AG08395 (cell line): ENCODE measurements around the gene MRPL28.
A peak's percentile ranks its signal among the peaks of the same experiment; 100 is the strongest.
"Not testable (repeated sequence)": the region's sequence is repeated elsewhere in the genome, so short reads cannot be mapped to it uniquely, and the experiment has no call there.

Experiments
- DNase-seq: peaks from one replicate; pipeline ENCODE4 v3.0.0; 2012; ENCODE audit warnings: mixed read lengths, low spot score

The MRPL28 gene

DNA sequence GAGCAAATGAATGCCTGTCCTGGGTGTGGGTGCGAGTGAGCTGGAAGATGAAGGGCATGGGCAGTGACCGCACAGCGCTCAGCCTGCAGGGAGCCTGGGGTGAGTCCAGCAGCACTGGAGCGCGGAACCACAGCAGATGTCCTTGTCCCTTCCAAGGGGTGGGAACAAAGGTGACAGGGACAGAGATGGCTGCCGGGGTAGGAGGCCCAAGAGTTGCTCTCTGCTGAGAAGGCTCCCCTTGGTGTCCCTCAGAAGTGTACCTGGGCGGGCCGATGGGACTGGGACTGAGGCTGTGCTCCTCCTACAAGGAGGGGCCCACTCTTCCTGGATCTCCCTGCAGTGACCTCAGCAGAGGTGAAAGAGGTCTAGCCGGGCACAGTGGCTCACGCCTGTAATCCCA, 19.0 kb upstream of the MRPL28 start:
- no peak for DNase-seq

GRCh38 chr16:387761-388666, 17.7 kb upstream of the MRPL28 start:
- not testable (repeated sequence) for DNase-seq

DNA sequence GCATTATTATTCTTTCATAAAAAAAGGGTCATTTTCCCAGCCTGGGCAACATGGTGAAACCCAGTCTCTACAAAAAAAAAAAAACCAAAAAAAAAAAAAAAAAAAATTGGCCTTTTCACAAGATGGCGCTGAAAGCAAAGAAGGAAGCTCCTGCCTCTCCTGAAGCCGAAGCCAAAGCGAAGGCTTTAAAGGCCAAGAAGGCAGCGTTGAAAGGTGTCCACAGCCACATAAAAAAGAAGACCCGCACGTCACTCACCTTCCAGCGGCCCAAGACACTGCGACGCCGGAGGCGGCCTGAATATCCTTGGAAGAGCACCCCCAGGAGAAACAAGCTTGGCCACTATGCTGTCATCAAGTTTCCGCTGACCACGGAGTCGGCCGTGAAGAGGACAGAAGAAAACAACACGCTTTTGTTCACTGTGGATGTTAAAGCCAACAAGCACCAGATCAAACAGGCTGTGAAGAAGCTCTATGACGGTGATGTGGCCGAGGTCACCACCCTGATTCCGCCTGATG, 16.4 kb upstream of the MRPL28 start:
- no peak for DNase-seq

GRCh38 chr16:383326-384051, 13.2 kb upstream of the MRPL28 start:
- DNase-seq, result no peak

DNA sequence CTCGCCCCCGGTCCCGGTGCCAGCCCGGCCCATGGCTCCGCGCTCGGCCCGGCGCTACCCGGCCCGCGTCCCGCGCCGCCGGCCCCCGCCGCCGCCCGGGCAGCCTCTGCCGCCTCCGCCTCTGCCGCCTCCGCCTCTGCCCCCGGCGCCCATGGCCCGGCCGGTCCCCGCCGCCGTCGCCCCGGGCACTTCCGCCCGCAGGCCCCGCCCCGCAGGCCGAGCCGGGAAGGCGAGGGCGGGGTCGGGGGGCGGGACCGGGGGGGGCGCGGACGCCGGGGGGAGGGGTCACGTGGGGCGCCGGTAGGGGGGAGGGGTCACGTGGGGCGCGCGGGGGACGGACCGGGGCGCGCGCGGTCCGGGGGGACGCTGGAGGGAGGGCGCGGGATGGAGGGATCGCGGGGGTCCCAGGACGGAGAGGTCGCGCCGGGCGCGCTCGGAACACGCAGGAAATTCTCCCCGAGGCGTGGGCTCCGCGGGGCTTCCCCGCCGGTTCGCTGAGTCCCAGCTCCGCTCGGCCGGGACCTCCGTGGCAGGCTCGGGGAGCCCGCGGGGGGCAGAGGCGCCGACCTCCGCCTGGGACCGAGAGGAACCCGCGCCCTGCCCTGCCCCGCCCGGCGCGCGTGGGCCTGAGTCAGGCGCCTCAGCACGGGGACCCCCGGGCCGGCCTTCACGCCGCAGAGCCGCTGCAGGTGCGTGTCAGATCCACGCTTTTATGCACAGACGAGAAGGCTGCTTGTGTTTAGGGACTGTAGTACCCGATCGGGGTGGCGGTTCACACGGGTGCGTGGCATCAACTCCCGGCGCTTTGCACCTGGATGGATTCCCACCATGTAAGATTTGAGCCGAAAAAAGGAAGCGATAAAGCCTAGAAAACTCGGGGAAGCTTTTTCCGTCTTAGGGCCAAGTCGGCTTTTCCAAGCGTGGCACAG, 11.7 kb upstream of the MRPL28 start, which contains the start of gene PGAP6:
TSS of gene PGAP6 (minus strand) at position 190 of the 929 bp plus-strand sequence. CDS start at position 33, 157 bp downstream.
- peak; percentile 94 for DNase-seq

- peak; percentile 24 for DNase-seq
These were observed 10.9 kb upstream of the MRPL28 start for GRCh38 chr16:381012-381788.

DNA sequence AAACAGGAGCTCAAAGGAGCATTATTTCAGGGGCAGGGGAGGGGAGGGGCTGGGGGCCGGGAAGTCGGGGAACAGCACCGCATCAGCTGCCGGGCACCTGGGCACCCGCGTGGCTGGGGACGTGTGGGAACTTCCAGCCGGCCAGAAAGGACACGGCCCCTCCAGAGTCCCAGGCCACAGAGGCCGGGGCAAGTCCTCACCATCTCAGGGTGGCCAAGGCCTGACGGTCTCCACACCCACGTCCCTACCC, 10.3 kb upstream of the MRPL28 start:
- DNase-seq, result no peak

DNA sequence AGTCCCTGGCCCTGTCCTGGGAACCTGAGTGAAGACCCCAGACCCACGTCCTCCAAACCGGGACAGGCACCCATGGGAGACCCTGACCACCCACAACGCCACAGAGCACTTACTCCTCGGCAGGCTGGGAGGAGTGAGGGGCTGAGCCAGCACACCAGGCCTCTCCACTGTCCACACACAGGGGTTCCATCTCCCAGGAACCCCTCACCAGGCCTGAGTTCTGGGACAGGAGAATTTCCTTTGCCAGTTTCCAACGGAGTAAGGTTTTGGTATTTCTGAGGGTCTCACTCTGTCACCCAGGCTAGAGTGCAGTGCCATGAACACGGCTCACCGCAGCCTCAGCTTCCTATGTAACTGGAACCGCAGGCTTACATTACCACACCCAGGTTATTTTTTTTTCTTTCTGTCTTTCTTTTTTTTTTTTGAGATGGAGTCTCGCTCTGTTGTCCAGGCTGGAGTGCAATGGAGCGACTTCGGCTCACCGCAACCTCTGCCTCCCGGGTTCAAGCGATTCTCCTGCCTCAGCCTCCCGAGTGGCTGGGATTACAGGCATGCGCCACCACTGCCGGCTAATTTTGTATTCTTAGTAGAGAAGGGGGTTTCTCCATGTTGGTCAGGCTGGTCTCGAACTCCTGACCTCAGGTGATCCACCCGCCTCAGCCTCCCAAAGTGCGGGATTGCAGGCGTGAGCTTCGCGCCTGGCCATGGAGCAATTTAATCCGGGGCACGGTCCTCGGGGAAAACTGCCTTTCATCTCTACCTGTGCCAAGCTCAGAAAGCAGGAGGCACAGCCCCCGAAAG, 9.8 kb upstream of the MRPL28 start:
- no peak for DNase-seq

DNA sequence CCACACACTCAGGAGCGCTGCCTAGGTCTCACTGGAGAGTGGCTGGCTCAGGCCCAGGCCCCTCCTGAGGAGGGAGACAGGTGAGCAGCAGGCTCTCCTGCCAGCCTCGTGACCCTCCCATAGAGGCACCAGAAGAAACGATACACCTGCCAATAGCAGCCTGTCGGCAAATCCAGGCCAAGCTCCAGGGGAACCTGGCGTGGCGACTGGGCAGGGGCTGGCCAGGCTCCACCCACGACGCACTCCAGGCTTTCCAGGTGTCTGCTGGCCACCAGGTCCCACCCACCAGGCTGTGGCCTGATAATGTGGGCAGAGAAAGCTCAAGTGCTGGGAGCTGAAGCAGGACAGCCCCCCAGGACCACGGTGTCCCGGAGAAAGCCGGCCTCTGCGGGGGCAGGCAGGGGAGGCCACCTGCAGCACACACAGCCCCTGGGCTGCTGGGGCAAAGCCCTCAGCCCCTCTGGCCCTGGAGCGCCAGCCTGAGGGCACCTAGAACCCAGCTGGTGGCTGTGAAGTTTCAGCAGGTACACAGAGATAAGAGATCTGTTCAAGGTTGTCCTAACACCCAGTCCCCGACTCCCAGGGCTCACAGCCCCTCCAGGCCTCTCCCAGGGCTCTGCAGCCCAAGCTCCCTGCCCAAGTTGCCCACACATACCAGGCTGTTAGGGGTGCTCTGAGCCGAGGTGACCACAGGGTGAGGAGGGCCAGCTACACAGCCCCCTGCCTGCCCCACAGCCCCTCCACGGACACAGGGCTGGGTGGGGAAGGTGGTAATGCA, 9.0 kb upstream of the MRPL28 start:
- DNase-seq, result no peak

DNA sequence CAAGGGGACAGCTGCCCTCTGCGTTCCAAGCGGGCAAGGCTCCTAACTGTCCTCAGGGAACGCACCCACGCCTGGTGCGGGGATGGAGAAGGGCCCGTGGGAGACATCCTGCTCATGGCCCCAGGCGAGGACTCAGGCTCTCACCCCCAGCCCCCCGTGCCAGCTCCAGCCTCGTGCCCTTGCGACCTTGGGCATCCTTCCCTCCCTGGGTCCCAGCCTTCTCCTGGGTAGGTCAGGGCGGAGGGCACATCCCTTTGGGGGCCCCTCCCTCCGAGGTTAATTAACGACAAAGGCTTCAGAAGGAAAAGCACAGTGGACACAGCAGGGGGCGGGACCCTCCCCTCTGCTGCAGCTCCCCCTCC, 8.5 kb upstream of the MRPL28 start:
- DNase-seq, result no peak

DNA sequence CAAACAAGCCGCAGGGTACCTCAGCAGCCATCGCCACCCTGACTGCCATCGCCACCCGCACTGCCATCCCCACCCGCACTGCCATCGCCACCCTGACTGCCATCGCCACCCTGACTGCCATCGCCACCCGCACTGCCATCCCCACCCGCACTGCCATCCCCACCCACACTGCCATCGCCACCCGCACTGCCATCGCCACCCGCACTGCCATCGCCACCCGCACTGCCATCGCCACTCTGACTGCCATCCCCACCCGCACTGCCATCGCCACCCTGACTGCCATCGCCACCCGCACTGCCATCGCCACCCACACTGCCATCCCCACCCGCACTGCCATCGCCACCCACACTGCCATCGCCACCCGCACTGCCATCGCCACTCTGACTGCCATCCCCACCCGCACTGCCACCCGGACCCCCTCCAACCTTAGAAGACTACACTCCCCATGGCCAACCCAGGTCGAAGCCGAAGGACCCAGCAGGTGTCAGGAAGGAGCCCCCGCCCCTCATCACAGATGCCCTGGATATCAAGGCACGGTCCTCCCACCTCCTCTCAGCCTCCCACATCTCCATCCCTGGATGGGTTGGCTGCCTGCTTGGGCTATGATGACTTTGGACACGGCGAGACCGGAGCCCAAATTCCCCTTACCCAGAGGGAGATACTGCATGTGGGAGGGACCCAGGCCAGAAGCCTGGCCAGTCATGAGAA, 7.9 kb upstream of the MRPL28 start:
- DNase-seq, result not testable (repeated sequence)

GRCh38 chr16:377419-377951, 7.1 kb upstream of the MRPL28 start:
- DNase-seq, result no peak

DNA sequence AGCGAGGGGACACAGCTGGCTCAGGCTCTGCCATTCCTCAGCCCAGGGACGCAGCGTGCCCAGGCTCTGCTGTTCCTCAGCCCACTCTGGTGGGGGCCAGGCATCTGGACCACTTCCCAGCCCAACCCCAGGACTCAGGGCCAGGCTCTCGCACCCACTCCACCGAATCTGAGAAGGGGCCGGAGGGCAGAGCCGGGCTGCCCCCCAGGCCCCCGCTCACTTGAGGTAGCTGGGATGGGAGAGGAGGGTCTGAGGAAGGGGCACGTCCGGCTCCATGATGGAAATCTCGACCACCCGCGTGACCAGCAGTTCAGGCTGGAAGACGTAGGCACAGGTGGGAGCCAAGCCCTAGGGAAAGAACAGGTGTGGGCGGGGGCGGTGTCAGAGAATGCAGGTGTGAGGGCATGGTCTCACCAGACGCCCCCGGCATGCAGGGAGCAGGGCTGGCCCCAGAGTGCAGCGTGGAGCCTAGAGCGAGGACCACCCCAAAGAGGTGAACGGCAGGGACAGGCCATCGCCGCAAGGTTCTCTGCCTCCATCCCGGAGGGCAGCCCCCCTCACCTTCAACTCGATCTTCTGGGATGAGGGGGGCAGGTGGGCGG, 6.6 kb upstream of the MRPL28 start:
- DNase-seq, result no peak

DNA sequence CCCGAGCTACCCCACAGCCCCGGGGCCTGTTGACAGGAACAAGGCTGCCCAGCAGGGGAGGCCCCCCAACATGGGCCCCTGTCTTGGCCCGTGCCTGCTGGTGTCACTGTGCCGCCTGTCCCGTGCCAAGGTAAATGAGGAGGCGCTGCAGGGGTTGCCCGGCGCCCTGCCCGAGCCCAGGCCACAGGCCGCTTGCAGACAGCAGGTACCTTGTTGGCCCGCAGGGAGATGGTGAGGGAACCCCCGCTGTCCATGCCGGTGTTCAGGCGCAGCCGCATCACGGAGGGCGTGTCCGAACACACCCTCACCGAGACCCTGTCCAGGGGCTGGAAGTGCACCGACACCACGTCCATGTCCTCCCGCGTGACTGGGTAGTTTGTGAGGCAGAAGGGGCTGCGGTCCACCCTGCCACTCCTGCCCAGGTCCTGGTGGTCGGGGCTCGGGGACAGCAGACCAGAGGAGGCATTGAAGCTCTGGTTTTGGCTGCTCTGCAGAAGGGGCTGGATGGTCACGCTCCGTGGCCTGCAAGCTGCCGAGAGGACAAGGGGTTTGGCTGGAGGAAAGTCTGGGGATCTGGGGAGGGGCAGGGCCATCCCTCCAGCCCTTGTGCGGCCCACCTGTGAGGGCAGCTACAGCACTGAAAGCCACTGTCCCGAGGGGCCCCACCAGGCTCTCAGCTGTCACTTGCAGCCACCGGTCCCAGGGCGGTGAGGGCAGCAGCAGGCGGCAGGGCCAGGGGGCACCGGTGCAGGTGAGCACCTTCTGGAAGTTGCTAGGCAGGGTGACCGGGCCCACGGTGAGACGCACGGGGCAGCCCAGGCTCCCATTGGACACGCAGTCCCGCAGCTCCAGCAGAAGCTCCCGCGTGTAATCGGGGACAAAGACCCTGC, 5.8 kb upstream of the MRPL28 start:
- no peak for DNase-seq

DNA sequence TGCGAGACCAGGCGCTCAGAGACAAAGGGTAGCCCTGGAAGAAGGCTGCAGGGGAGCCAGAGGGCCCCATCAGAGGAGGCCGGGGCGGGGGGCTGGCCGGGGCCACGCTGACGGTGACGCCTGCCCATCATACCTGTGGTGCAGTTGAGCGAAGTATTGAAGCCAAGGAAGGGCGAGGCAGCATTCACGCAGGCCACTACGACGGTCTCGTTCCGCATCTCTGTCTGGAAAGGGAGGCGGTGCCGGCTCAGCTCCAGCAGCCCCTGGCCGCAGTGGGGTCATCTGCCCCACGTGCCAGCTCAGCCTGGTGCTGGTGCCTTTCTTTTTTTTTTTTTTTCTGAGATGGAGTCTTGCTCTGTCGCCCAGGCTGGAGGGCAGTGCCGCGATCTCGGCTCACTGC, 4.9 kb upstream of the MRPL28 start:
- DNase-seq, result no peak

- DNase-seq, result no peak
These were observed 4.2 kb upstream of the MRPL28 start for GRCh38 chr16:374616-374926.

DNA sequence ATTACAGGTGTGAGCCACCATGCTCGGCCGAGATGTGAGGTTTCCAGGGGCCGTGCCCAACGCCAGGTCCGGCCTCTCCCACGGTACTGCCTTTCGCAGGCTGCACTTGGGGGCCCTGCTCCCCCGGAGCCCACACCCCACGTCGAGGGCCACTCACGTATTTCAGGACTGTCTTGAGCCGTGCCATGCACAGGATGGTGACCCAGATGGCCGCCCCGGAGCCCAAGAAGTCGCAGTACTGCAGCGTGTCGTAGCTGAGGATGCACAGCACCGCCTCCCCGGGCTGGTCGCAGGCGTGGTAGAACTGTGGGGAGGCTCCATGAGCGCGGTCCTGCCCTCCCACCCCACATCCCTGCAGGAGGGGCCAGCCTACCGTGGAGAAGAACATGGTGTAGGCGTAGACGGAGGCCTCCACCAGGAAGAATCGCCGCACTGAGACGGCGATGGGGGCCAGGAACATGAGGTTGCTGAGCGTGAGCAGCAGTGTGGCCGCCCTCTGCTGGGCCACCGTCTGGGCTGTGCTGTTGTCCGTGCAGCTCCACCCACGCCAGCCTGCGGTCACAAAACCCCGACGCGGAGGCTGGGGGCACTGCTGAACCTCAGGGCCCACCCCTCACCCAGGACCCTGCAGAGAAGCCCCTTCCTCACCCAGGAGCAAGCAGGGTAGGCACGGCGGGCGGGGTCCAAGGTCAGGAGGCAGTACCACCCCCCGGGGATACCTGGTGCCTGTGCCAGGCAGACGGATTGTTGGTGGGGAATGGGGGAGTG, 3.7 kb upstream of the MRPL28 start:
- no peak for DNase-seq
